HCT116 (cell line): ENCODE results near the gene DCST2. TPM values are rescaled to one million over a fixed set of nuclear protein-coding genes. Genes with fewer than 3 reads are reported as not detected.

Experiments
- ATAC-seq: fragments of 200-7000 bp; cut with Tn5 transposase; 2 replicates; pipeline ENCODE4 v1.9.1; 2020; ENCODE audit warnings: mild to moderate bottlenecking, moderate library complexity
- BruUV-seq: library from RNA; stranded (reverse); fragments of 400-500 nt; replicated peaks from 2 replicates; lab custom pipeline; 2021; lab: Mats Ljungman, UMichigan
- CTCF ChIA-PET: fragments of 300-600 bp; sonication (Branson Sonifier 250); formaldehyde crosslinking; loops from one replicate; lab custom pipeline; 2021; ENCODE audit warnings: antibody characterized with exemption; lab: Charles Lee
- POLR2A ChIA-PET: fragments of 300-600, 350-600 bp; sonication (Branson Sonifier 250); formaldehyde crosslinking; loops from one replicate; lab custom pipeline; 2021; ENCODE audit warnings: antibody characterized with exemption; lab: Charles Lee
- RAD21 ChIA-PET, 2 experiments: fragments of 300-600 bp; sonication (Branson Sonifier 250); formaldehyde crosslinking; loops; one replicate each; lab custom pipeline; 2023; ENCODE audit warnings: low total read pairs in 2 of 2; ENCODE audit not compliant: uncharacterized antibody in 2 of 2, unreplicated experiment in 2 of 2, low non-redundant PET in 1 of 2; lab: Charles Lee
- DNase-seq: peaks from one replicate; pipeline ENCODE4 v3.0.0-alpha.2; 2010; ENCODE audit warnings: low read depth, low spot score
- H2AFZ ChIP-seq: fragments of 200-600 bp; shearing (Covaris generic), sonication (generic); 2 replicates; pipeline ENCODE4 v1.6.1; 2017; ENCODE audit warnings: low read depth, mixed run types, mixed read lengths, antibody characterized with exemption, low read length; ENCODE audit not compliant: poor library complexity, severe bottlenecking
- H3K27ac ChIP-seq: 2 replicates; pipeline ENCODE4 v1.5.1; 2012; ENCODE audit warnings: low read depth, low read length
- H3K27me3 ChIP-seq: fragments of 200-600 bp; sonication (generic); 2 replicates; pipeline ENCODE4 v1.6.1; 2016; ENCODE audit warnings: mixed run types, low read length, mixed read lengths; ENCODE audit not compliant: insufficient read depth
- H3K36me3 ChIP-seq, 2 experiments: fragments of 200-500 bp in 1 of 2; fragments of 200-600 bp in 1 of 2; sonication (Bioruptor generic) in 1 of 2; sonication (generic) in 1 of 2; 2 replicates each; pipeline versions ENCODE4 v1.5.1 to v1.6.1; 2014 to 2016; ENCODE audit warnings: low read length in 2 of 2, inconsistent platforms in 1 of 2, mixed read lengths in 1 of 2, mixed run types in 1 of 2; ENCODE audit not compliant: insufficient read depth in 2 of 2, control insufficient read depth in 1 of 2
- H3K4me1 ChIP-seq, 2 experiments: fragments of 200-600 bp in 1 of 2; sonication (generic) in 1 of 2; 2 replicates each; pipeline versions ENCODE4 v1.5.1 to v1.6.1; 2012 to 2017; ENCODE audit warnings: low read length in 2 of 2, inconsistent platforms in 1 of 2, mild to moderate bottlenecking in 1 of 2, mixed read lengths in 1 of 2, mixed run types in 1 of 2, moderate library complexity in 1 of 2; ENCODE audit not compliant: insufficient read depth in 2 of 2, control insufficient read depth in 1 of 2
- H3K4me2 ChIP-seq: fragments of 200-600 bp; sonication (generic); 2 replicates; pipeline ENCODE4 v1.6.1; 2017; ENCODE audit warnings: mixed run types, low read length, mixed read lengths
- H3K4me3 ChIP-seq, 2 experiments: fragments of 200-600 bp in 1 of 2; sonication (generic) in 1 of 2; replicated peaks in 1 of 2; 2 replicates each; pipeline ENCODE4 v1.5.1; 2011 to 2016; ENCODE audit warnings: low read length in 2 of 2, control low read depth in 1 of 2, low read depth in 1 of 2, mild to moderate bottlenecking in 1 of 2, mixed read lengths in 1 of 2, mixed run types in 1 of 2
- H3K79me2 ChIP-seq: fragments of 200-600 bp; sonication (generic); 2 replicates; pipeline ENCODE4 v1.6.1; 2017; ENCODE audit warnings: mild to moderate bottlenecking, mixed run types, low read length, moderate library complexity, mixed read lengths; ENCODE audit not compliant: insufficient read depth
- H3K9ac ChIP-seq: fragments of 200-600 bp; sonication (generic); 2 replicates; pipeline ENCODE4 v1.6.1; 2016; ENCODE audit warnings: low read length, mixed read lengths
- H3K9me2 ChIP-seq: fragments of 200-600 bp; sonication (generic), shearing (Covaris generic); 2 replicates; pipeline ENCODE4 v1.6.1; 2017; ENCODE audit warnings: mixed run types, mild to moderate bottlenecking, moderate library complexity; ENCODE audit not compliant: insufficient read depth
- H3K9me3 ChIP-seq, 2 experiments: fragments of 200-500 bp in 1 of 2; fragments of 200-600 bp in 1 of 2; sonication (Bioruptor generic) in 1 of 2; sonication (generic) in 1 of 2; 2 replicates each; pipeline ENCODE4 v1.6.1; 2014 to 2017; ENCODE audit warnings: low read length in 2 of 2, mixed read lengths in 2 of 2, inconsistent platforms in 1 of 2, low read depth in 1 of 2, mild to moderate bottlenecking in 1 of 2, mixed run types in 1 of 2, moderate library complexity in 1 of 2; ENCODE audit not compliant: control insufficient read depth in 1 of 2, insufficient read depth in 1 of 2
- H4K20me1 ChIP-seq: fragments of 200-600 bp; sonication (generic), shearing (Covaris generic); 2 replicates; pipeline ENCODE4 v1.6.1; 2017; ENCODE audit warnings: mixed run types, mild to moderate bottlenecking, moderate library complexity; ENCODE audit not compliant: insufficient read depth
- CBX3 ChIP-seq: IDR thresholded peaks from 2 replicates; pipeline ENCODE4 v1.6.1; 2012; ENCODE audit warnings: low read depth
- CEBPB ChIP-seq: IDR thresholded peaks from 2 replicates; pipeline ENCODE4 v1.6.1; 2012; ENCODE audit warnings: low read depth
- EGR1 ChIP-seq: IDR thresholded peaks from 2 replicates; pipeline ENCODE4 v1.6.1; 2012; ENCODE audit warnings: low read depth
- ELF1 ChIP-seq: IDR thresholded peaks from 2 replicates; pipeline ENCODE4 v1.6.1; 2012; ENCODE audit warnings: low read depth, borderline replicate concordance
- EZH2 ChIP-seq: fragments of 200-600 bp; sonication (generic); IDR thresholded peaks from 2 replicates; pipeline ENCODE4 v1.6.1; 2017; ENCODE audit warnings: antibody characterized with exemption, mixed run types
- EZH2phosphoT487 ChIP-seq: fragments of 200-600 bp; IDR thresholded peaks from 2 replicates; pipeline ENCODE4 v1.6.1; 2018; ENCODE audit warnings: antibody characterized with exemption, borderline replicate concordance
- FOSL1 ChIP-seq: IDR thresholded peaks from 2 replicates; pipeline ENCODE4 v1.6.1; 2012; ENCODE audit warnings: low read depth
- JUND ChIP-seq: IDR thresholded peaks from 2 replicates; pipeline ENCODE4 v1.6.1; 2012
- POLR2AphosphoS5 ChIP-seq: IDR thresholded peaks from 2 replicates; pipeline ENCODE4 v1.6.1; 2011; ENCODE audit warnings: mild to moderate bottlenecking, low read depth, low read length, moderate library complexity
- RAD21 ChIP-seq: IDR thresholded peaks from 2 replicates; pipeline ENCODE4 v1.6.1; 2012; ENCODE audit warnings: low read depth, mild to moderate bottlenecking
- SP1 ChIP-seq: IDR thresholded peaks from 2 replicates; pipeline ENCODE4 v1.6.1; 2012; ENCODE audit warnings: low read depth
- TCF7L2 ChIP-seq: IDR thresholded peaks from 2 replicates; pipeline ENCODE4 v1.7.0; 2011; ENCODE audit warnings: borderline replicate concordance, inconsistent platforms; ENCODE audit not compliant: insufficient read depth, insufficient read length; ENCODE audit errors: extremely low read depth
- ZFX ChIP-seq: fragments of 450-650 bp; IDR thresholded peaks from 2 replicates; pipeline ENCODE4 v1.6.1; 2017
- intact Hi-C: fragments of 100-400 bp; cut with micrococcal nuclease; formaldehyde crosslinking; loops from 2 replicates; pipeline ENCODE4 v1.10.0; 2022
- total RNA-seq: library from RNA; stranded (reverse); gene quantifications from one replicate; pipeline ENCODE4 v1.2.1, GENCODE V29; 2021; ENCODE audit not compliant: unreplicated experiment
- TF ChIP-seq, protein P1 (sequence below): IDR thresholded peaks from 2 replicates; pipeline ENCODE4 v1.6.1; 2012; ENCODE audit warnings: low read depth
- TF ChIP-seq, protein P2 (sequence below): IDR thresholded peaks from 2 replicates; pipeline ENCODE4 v1.6.1; 2011; ENCODE audit warnings: mild to moderate bottlenecking, low read length, moderate library complexity; ENCODE audit not compliant: insufficient replicate concordance; ENCODE audit errors: extremely low read depth

Gene DCST2
- total RNA-seq, 1 experiment from 2014 or later = 2.0 TPM

DNA sequence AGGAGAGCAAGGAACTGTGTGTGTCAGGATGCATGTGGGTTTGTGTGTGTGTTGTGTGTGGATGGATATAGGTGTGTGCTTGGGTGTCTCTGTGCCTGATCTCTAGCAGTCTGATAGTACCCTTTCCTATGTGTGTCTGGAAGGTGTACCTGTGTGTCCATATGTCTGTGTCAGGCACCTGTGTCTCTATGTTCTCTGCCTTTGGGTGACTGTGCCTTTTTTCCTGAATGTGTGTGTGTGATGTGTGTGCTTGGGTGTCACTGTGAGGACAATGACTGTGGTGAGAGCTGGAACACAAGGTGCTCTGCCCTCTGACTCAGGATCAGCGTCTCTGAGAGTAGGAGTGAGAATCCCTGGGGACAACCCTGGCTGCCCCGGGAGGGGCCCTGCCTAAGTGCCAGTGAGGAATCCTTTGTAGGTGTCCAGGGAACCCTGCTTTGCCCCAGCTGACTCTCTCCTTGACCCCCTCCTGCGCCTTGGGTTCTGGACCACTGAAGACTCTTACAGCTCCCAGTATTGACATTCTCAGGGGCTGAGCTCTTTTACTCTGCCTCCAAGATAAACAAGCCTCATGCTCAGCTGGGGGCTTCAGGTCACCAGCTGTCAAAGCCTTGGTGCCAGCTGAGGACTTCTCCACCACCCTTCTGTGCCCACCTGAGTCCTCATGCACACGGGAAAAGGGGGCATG lies 44.3 kb upstream of the DCST2 start:
- Histone ChIP-seq H3K9me3 (no peaks in the 10 kb centered on the region), H3K27ac (peak overlapping the region; percentile 13; the same call in 1 of the 2 replicates), H3K4me3 (peak overlapping the region in 1 of 2 experiments; percentile 90; a peak in 2 of 4 replicates), H3K27me3 (no peaks in the 10 kb centered on the region), H3K36me3 (no peaks in the 10 kb centered on the region), H4K20me1 (no peaks in the 10 kb centered on the region), H3K4me1 (peaks cover 16 to 46% of the 10 kb centered on the region in 2 experiments), H3K4me2 (peak overlapping the region; percentile 99), H3K79me2 (no peaks in the 10 kb centered on the region), H2AFZ (no peak overlapping the region), H3K9me2 (no peaks in the 10 kb centered on the region), H3K9ac (peak overlapping the region; percentile 81; the same call in 1 of the 2 replicates)
- ChIA-PET RAD21 (interaction anchor here in 1 of 2 experiments (1.5 kb wide), 1 partner anchor 14 kb away, joined by 4 read pairs; the partner anchor contains the start of gene EFNA4), CTCF (interaction anchor here (1.0 to 1.8 kb wide), 4 partner anchors 15 to 95 kb away, joined by 3 to 8 read pairs (median 4); partner anchors contain the start of genes EFNA4 and KRTCAP2), POLR2A (interaction anchor here (1.1 kb wide), 1 partner anchor 10 kb away, joined by 3 read pairs; no protein-coding TSS in a partner anchor)
- ATAC-seq (no peak), DNase-seq (no peak)
- BruUV-seq = no TSS peak
- intact Hi-C loops = no loop called here
- TF ChIP-seq JUND (no peak), ZFX (no peak), SP1 (no peak), TCF7L2 (no peak), FOSL1 (no peak), ELF1 (no peak), CEBPB (no peak), POLR2AphosphoS5 (no peak), EZH2 (no peak), RAD21 (no peak), EGR1 (no peak), CBX3 (no peak), EZH2phosphoT487 (no peak)
- TF ChIP-seq, protein P1, sequence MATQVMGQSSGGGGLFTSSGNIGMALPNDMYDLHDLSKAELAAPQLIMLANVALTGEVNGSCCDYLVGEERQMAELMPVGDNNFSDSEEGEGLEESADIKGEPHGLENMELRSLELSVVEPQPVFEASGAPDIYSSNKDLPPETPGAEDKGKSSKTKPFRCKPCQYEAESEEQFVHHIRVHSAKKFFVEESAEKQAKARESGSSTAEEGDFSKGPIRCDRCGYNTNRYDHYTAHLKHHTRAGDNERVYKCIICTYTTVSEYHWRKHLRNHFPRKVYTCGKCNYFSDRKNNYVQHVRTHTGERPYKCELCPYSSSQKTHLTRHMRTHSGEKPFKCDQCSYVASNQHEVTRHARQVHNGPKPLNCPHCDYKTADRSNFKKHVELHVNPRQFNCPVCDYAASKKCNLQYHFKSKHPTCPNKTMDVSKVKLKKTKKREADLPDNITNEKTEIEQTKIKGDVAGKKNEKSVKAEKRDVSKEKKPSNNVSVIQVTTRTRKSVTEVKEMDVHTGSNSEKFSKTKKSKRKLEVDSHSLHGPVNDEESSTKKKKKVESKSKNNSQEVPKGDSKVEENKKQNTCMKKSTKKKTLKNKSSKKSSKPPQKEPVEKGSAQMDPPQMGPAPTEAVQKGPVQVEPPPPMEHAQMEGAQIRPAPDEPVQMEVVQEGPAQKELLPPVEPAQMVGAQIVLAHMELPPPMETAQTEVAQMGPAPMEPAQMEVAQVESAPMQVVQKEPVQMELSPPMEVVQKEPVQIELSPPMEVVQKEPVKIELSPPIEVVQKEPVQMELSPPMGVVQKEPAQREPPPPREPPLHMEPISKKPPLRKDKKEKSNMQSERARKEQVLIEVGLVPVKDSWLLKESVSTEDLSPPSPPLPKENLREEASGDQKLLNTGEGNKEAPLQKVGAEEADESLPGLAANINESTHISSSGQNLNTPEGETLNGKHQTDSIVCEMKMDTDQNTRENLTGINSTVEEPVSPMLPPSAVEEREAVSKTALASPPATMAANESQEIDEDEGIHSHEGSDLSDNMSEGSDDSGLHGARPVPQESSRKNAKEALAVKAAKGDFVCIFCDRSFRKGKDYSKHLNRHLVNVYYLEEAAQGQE = no peak
- TF ChIP-seq, protein P2, sequence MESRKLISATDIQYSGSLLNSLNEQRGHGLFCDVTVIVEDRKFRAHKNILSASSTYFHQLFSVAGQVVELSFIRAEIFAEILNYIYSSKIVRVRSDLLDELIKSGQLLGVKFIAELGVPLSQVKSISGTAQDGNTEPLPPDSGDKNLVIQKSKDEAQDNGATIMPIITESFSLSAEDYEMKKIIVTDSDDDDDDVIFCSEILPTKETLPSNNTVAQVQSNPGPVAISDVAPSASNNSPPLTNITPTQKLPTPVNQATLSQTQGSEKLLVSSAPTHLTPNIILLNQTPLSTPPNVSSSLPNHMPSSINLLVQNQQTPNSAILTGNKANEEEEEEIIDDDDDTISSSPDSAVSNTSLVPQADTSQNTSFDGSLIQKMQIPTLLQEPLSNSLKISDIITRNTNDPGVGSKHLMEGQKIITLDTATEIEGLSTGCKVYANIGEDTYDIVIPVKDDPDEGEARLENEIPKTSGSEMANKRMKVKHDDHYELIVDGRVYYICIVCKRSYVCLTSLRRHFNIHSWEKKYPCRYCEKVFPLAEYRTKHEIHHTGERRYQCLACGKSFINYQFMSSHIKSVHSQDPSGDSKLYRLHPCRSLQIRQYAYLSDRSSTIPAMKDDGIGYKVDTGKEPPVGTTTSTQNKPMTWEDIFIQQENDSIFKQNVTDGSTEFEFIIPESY = no peak
